SK-N-SH treated with all-trans-retinoic acid at 6 μM for 48 hours (cell line): ENCODE data around the gene RPL3.

ENCODE experiments used
- ATAC-seq: fragments of 200-7000 bp; cut with Tn5 transposase; 3 replicates; pipeline ENCODE4 v1.9.1; 2020; ENCODE audit warnings: mild to moderate bottlenecking, moderate library complexity
- ARNTL ChIP-seq: fragments of 450-650 bp; formaldehyde crosslinking; IDR thresholded peaks from 2 replicates; pipeline ENCODE4 v1.5.0; 2020; ENCODE audit warnings: low read depth, mild to moderate bottlenecking, moderate library complexity, borderline replicate concordance
- BACH2 ChIP-seq: fragments of 250-450 bp; sonication (Bioruptor Pico); IDR thresholded peaks from 2 replicates; pipeline ENCODE4 v1.9.0; 2021; ENCODE audit warnings: mild to moderate bottlenecking, borderline replicate concordance
- CSDC2 ChIP-seq: fragments of 250-450 bp; sonication (Bioruptor Pico); IDR thresholded peaks from 2 replicates; pipeline ENCODE4 v1.5.0; 2020; ENCODE audit warnings: mild to moderate bottlenecking, moderate library complexity
- CSRNP3 ChIP-seq: fragments of 250-450 bp; sonication (Bioruptor Pico); IDR thresholded peaks from 2 replicates; pipeline ENCODE4 v1.5.1; 2021; ENCODE audit warnings: mild to moderate bottlenecking, moderate library complexity
- ESRRG ChIP-seq: fragments of 250-450 bp; sonication (Bioruptor Pico); IDR thresholded peaks from 2 replicates; pipeline ENCODE4 v1.6.1; 2021; ENCODE audit warnings: mild to moderate bottlenecking
- GLIS3 ChIP-seq: fragments of 250-450 bp; sonication (Bioruptor Pico); IDR thresholded peaks from 2 replicates; pipeline ENCODE4 v1.5.0; 2020; ENCODE audit warnings: mild to moderate bottlenecking, moderate library complexity
- ISL1 ChIP-seq: fragments of 250-450 bp; sonication (Bioruptor Pico); IDR thresholded peaks from 2 replicates; pipeline ENCODE4 v2.1.2; 2022; ENCODE audit warnings: mild to moderate bottlenecking, moderate library complexity
- OSR1 ChIP-seq: fragments of 250-450 bp; sonication (Bioruptor Pico); IDR thresholded peaks from 2 replicates; pipeline ENCODE4 v1.8.0; 2022; ENCODE audit warnings: moderate library complexity, mild to moderate bottlenecking, inconsistent platforms
- PATZ1 ChIP-seq: fragments of 250-450 bp; sonication (Bioruptor Pico); IDR thresholded peaks from 2 replicates; pipeline ENCODE4 v1.8.0; 2020; ENCODE audit warnings: mild to moderate bottlenecking, moderate library complexity, borderline replicate concordance
- PPARA ChIP-seq: fragments of 250-450 bp; sonication (Bioruptor Pico); IDR thresholded peaks from 2 replicates; pipeline ENCODE4 v1.5.0; 2020; ENCODE audit warnings: mild to moderate bottlenecking, borderline replicate concordance
- RARB ChIP-seq: fragments of 250-450 bp; sonication (Bioruptor Pico); IDR thresholded peaks from 2 replicates; pipeline ENCODE4 v1.8.0; 2021; ENCODE audit warnings: mild to moderate bottlenecking, moderate library complexity
- SNAI2 ChIP-seq: fragments of 250-450 bp; sonication (Bioruptor Pico); IDR thresholded peaks from 2 replicates; pipeline ENCODE4 v1.5.0; 2020; ENCODE audit warnings: mild to moderate bottlenecking, moderate library complexity
- TCF4 ChIP-seq: fragments of 250-450 bp; sonication (Bioruptor Pico); IDR thresholded peaks from 2 replicates; pipeline ENCODE4 v1.8.0; 2021; ENCODE audit warnings: mild to moderate bottlenecking, moderate library complexity, borderline replicate concordance
- TOX ChIP-seq: fragments of 250-450 bp; sonication (Bioruptor Pico); IDR thresholded peaks from 2 replicates; pipeline ENCODE4 v1.8.0; 2021; ENCODE audit warnings: mild to moderate bottlenecking, moderate library complexity, borderline replicate concordance
- ZC3H10 ChIP-seq: fragments of 250-450 bp; sonication (Bioruptor Pico); IDR thresholded peaks from 2 replicates; pipeline ENCODE4 v1.5.1; 2021; ENCODE audit warnings: mild to moderate bottlenecking, moderate library complexity
- ZFP3 ChIP-seq: fragments of 250-450 bp; sonication (Bioruptor Pico); IDR thresholded peaks from 2 replicates; pipeline ENCODE4 v1.5.0; 2020; ENCODE audit warnings: mild to moderate bottlenecking, moderate library complexity
- ZFP30 ChIP-seq: fragments of 450-650 bp; formaldehyde crosslinking; IDR thresholded peaks from 2 replicates; pipeline ENCODE4 v1.5.0; 2022; ENCODE audit warnings: mild to moderate bottlenecking, moderate library complexity
- ZNF565 ChIP-seq: fragments of 450-650 bp; formaldehyde crosslinking; conservative IDR thresholded peaks from 2 replicates; pipeline ENCODE4 v1.5.0; 2020; ENCODE audit warnings: low read depth, mild to moderate bottlenecking, moderate library complexity
- ZNF70 ChIP-seq: fragments of 450-650 bp; formaldehyde crosslinking; IDR thresholded peaks from 2 replicates; pipeline ENCODE4 v1.5.0; 2020; ENCODE audit warnings: mild to moderate bottlenecking, moderate library complexity
- ZNF8 ChIP-seq: fragments of 450-650 bp; formaldehyde crosslinking; IDR thresholded peaks from 2 replicates; pipeline ENCODE4 v1.5.0; 2020; ENCODE audit warnings: mild to moderate bottlenecking, moderate library complexity
- TF ChIP-seq, protein P1 (sequence below): fragments of 250-450 bp; sonication (Bioruptor Pico); IDR thresholded peaks from 2 replicates; pipeline ENCODE4 v1.5.1; 2020; ENCODE audit warnings: low read depth, mild to moderate bottlenecking, moderate library complexity
- TF ChIP-seq, protein P2 (sequence below): fragments of 250-450 bp; sonication (Bioruptor Pico); IDR thresholded peaks from 2 replicates; pipeline ENCODE4 v1.8.0; 2021; ENCODE audit warnings: low read depth, mild to moderate bottlenecking, moderate library complexity, borderline replicate concordance

RPL3 gene

GRCh38 chr22:39308614-39309363 is 10.6 kb downstream of the RPL3 start:
- TF ChIP-seq ZNF565 (CRISPR knock-in tag): no peak
- TF ChIP-seq SNAI2 (CRISPR knock-in tag): no peak
- TF ChIP-seq CSRNP3 (CRISPR knock-in tag): no peak
- TF ChIP-seq ZNF70 (CRISPR knock-in tag): no peak
- no peak for TF ChIP-seq RARB (CRISPR knock-in tag)
- no peak for TF ChIP-seq ZFP3
- no peak for TF ChIP-seq TOX (CRISPR knock-in tag)
- TF ChIP-seq OSR1 (CRISPR knock-in tag): no peak
- no peak for TF ChIP-seq ARNTL (CRISPR knock-in tag)
- TF ChIP-seq ZNF8 (CRISPR knock-in tag): no peak
- no peak for TF ChIP-seq TCF4
- TF ChIP-seq, protein P1, sequence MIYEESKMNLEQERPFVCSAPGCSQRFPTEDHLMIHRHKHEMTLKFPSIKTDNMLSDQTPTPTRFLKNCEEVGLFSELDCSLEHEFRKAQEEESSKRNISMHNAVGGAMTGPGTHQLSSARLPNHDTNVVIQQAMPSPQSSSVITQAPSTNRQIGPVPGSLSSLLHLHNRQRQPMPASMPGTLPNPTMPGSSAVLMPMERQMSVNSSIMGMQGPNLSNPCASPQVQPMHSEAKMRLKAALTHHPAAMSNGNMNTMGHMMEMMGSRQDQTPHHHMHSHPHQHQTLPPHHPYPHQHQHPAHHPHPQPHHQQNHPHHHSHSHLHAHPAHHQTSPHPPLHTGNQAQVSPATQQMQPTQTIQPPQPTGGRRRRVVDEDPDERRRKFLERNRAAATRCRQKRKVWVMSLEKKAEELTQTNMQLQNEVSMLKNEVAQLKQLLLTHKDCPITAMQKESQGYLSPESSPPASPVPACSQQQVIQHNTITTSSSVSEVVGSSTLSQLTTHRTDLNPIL (CRISPR knock-in tag): no peak
- no peak for TF ChIP-seq CSDC2
- no peak for TF ChIP-seq BACH2
- no peak for TF ChIP-seq PATZ1 (CRISPR knock-in tag)
- no peak for TF ChIP-seq ZC3H10 (CRISPR knock-in tag)
- ATAC-seq: peak; percentile 65

GRCh38 chr22:39306456-39307361 is 12.7 kb downstream of the RPL3 start:
- no peak for ATAC-seq
- TF ChIP-seq ISL1 (CRISPR knock-in tag) (no peak), GLIS3 (no peak), ZNF70 (CRISPR knock-in tag) (no peak), ZC3H10 (CRISPR knock-in tag) (no peak), ZNF565 (CRISPR knock-in tag) (no peak), ARNTL (CRISPR knock-in tag) (no peak), ZFP30 (no peak), ZFP3 (no peak), ZNF8 (CRISPR knock-in tag) (no peak), BACH2 (no peak), TOX (CRISPR knock-in tag) (no peak), TCF4 (no peak), ESRRG (CRISPR knock-in tag) (no peak), OSR1 (CRISPR knock-in tag) (no peak), PPARA (no peak)
- TF ChIP-seq, protein P1 (CRISPR knock-in tag): no peak

GRCh38 chr22:39303892-39304671 is 15.3 kb downstream of the RPL3 start:
- ATAC-seq: no peak
- no peak for TF ChIP-seq ARNTL (CRISPR knock-in tag)
- TF ChIP-seq ISL1 (CRISPR knock-in tag): no peak
- no peak for TF ChIP-seq SNAI2 (CRISPR knock-in tag)
- TF ChIP-seq CSDC2: no peak
- TF ChIP-seq ZNF565 (CRISPR knock-in tag): no peak
- TF ChIP-seq, protein P1 (CRISPR knock-in tag): no peak
- TF ChIP-seq, protein P2, sequence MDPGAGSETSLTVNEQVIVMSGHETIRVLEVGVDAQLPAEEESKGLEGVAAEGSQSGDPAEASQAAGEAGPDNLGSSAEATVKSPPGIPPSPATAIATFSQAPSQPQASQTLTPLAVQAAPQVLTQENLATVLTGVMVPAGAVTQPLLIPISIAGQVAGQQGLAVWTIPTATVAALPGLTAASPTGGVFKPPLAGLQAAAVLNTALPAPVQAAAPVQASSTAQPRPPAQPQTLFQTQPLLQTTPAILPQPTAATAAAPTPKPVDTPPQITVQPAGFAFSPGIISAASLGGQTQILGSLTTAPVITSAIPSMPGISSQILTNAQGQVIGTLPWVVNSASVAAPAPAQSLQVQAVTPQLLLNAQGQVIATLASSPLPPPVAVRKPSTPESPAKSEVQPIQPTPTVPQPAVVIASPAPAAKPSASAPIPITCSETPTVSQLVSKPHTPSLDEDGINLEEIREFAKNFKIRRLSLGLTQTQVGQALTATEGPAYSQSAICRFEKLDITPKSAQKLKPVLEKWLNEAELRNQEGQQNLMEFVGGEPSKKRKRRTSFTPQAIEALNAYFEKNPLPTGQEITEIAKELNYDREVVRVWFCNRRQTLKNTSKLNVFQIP: no peak
- TF ChIP-seq TCF4: no peak
- no peak for TF ChIP-seq BACH2
- TF ChIP-seq RARB (CRISPR knock-in tag): no peak
- TF ChIP-seq ZFP3: no peak
- no peak for TF ChIP-seq TOX (CRISPR knock-in tag)
- TF ChIP-seq PATZ1 (CRISPR knock-in tag): no peak
- TF ChIP-seq ZFP30: no peak
- no peak for TF ChIP-seq ESRRG (CRISPR knock-in tag)
